ENCODE measurements around the gene WASF2. TPM values are rescaled to one million over a fixed set of nuclear protein-coding genes. Genes with fewer than 3 reads are reported as not detected.
A peak's percentile ranks its signal among the peaks of the same experiment; 100 is the strongest.
"Not testable (repeated sequence)": the region's sequence is repeated elsewhere in the genome, so short reads cannot be mapped to it uniquely, and the experiment has no call there.

The WASF2 gene
- total RNA-seq, 4 donors from 2014 or later: 74.7 to 107 (median 79.8) TPM

GRCh38 chr1:27473755-27474154 lies 16.2 kb downstream of the WASF2 start:
- no peak overlapping the region for H3K4me3 ChIP-seq
- no peaks in the 10 kb centered on the region for H3K9me3 ChIP-seq
- no peaks in the 10 kb centered on the region for H3K27me3 ChIP-seq
- TF ChIP-seq POLR2A (IDR thresholded peaks at IDR 0.05) (no peak), POLR2AphosphoS5 (IDR thresholded peaks at IDR 0.05) (no peak), EP300 (IDR thresholded peaks at IDR 0.05) (no peak)
- TF ChIP-seq, protein P1, sequence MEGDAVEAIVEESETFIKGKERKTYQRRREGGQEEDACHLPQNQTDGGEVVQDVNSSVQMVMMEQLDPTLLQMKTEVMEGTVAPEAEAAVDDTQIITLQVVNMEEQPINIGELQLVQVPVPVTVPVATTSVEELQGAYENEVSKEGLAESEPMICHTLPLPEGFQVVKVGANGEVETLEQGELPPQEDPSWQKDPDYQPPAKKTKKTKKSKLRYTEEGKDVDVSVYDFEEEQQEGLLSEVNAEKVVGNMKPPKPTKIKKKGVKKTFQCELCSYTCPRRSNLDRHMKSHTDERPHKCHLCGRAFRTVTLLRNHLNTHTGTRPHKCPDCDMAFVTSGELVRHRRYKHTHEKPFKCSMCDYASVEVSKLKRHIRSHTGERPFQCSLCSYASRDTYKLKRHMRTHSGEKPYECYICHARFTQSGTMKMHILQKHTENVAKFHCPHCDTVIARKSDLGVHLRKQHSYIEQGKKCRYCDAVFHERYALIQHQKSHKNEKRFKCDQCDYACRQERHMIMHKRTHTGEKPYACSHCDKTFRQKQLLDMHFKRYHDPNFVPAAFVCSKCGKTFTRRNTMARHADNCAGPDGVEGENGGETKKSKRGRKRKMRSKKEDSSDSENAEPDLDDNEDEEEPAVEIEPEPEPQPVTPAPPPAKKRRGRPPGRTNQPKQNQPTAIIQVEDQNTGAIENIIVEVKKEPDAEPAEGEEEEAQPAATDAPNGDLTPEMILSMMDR (IDR thresholded peaks at IDR 0.05): no peak
- no peaks in the 10 kb centered on the region for H3K36me3 ChIP-seq
- ATAC-seq: no peak
- H3K4me1 ChIP-seq: peaks cover 8 to 93% (median 25%) of the 10 kb centered on the region in 3 donors
- peak overlapping the region in 2 of 4 donors; percentile 37 to 41 for H3K27ac ChIP-seq
- WGBS, 2 donors (ENCODE audit: low coverage in 1 of 2): 25 to 31% methylated on average over 5 to 7 of the region's 7 CpGs

GRCh38 chr1:27472098-27472497 lies 17.9 kb downstream of the WASF2 start:
- not testable (repeated sequence) for H3K27me3 ChIP-seq, H3K9me3 ChIP-seq, ATAC-seq, H3K36me3 ChIP-seq, H3K27ac ChIP-seq, H3K4me3 ChIP-seq
- H3K4me1 ChIP-seq: peaks cover 8 to 95% (median 31%) of the 10 kb centered on the region in 3 donors
- 84% methylated on average over 6 of the region's 7 CpGs; no CpG with 5 or more reads in 1 of the 2 donors for WGBS, 2 donors (ENCODE audit: low coverage in 1 of 2)

DNA sequence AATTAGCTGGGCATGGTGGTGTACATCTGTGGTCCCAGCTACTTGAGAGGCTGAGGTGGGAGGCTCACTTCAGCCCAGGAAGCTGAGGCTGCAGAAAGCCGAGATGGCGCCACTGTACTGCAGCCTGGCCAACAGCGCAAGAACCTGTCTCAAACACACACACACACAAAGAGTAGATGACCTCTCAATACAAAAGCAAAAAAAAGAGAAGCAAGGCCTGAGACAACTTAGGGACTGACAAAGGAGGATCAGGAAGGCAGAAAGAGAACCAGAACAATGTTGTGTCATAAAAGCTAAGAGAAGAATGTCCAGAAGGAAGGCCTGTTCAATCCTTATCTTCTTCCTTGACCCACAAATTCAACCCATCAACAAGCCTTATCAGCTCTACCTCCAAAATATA lies 18.5 kb downstream of the WASF2 start:
- H3K27ac ChIP-seq: no peak overlapping the region
- no peaks in the 10 kb centered on the region for H3K9me3 ChIP-seq
- no peaks in the 10 kb centered on the region for H3K27me3 ChIP-seq
- ATAC-seq: no peak
- TF ChIP-seq, protein P1 (IDR thresholded peaks at IDR 0.05): no peak
- TF ChIP-seq POLR2A (IDR thresholded peaks at IDR 0.05) (no peak), POLR2AphosphoS5 (IDR thresholded peaks at IDR 0.05) (no peak), EP300 (IDR thresholded peaks at IDR 0.05) (no peak)
- H3K4me1 ChIP-seq: peaks cover 8 to 95% (median 33%) of the 10 kb centered on the region in 3 donors
- 80 to 90% methylated on average over 1 to 3 of the region's 3 CpGs for WGBS, 2 donors (ENCODE audit: low coverage in 1 of 2)
- H3K4me3 ChIP-seq: no peak overlapping the region
- peaks cover 0 to 3% of the 10 kb centered on the region in 2 donors for H3K36me3 ChIP-seq

DNA sequence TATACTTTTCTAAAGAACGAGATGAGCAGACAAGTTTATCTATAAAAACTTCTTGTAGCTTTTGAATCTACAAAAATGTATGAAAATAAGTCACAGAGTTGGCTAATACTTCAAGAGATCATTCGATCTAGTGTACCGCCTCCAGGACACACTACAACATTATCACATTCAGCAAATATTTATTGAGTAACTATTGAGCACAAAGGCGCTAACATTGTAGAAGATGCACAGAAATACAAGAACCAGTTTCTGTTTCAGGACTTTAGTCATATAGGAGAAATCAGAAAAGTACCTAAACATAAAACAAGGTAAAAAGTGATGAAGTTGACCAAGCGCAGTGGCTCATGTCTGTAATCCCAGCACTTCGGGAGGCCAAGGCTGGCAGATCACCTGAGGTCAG lies 20.6 kb downstream of the WASF2 start:
- Histone ChIP-seq H3K36me3 (peaks cover 0 to 9% of the 10 kb centered on the region in 2 donors), H3K4me1 (peaks cover 3 to 94% (median 22%) of the 10 kb centered on the region in 3 donors), H3K4me3 (no peak overlapping the region), H3K27me3 (no peaks in the 10 kb centered on the region), H3K27ac (no peak overlapping the region), H3K9me3 (no peaks in the 10 kb centered on the region)
- TF ChIP-seq, protein P1 (IDR thresholded peaks at IDR 0.05): no peak
- TF ChIP-seq POLR2AphosphoS5 (IDR thresholded peaks at IDR 0.05): no peak
- no peak for TF ChIP-seq EP300 (IDR thresholded peaks at IDR 0.05)
- TF ChIP-seq POLR2A (IDR thresholded peaks at IDR 0.05): no peak
- ATAC-seq: no peak
- WGBS, 2 donors (ENCODE audit: low coverage in 1 of 2): 76 to 83% methylated on average over 6 of the region's 6 CpGs

- ATAC-seq, H3K9me3 ChIP-seq, H3K27ac ChIP-seq, H3K4me3 ChIP-seq, H3K27me3 ChIP-seq, H3K36me3 ChIP-seq: not testable (repeated sequence)
- 75 to 87% methylated on average over 11 to 14 of the region's 15 CpGs for WGBS, 2 donors (ENCODE audit: low coverage in 1 of 2)
- peaks cover 0 to 85% (median 19%) of the 10 kb centered on the region in 3 donors for H3K4me1 ChIP-seq
These were observed 21.6 kb downstream of the WASF2 start for GRCh38 chr1:27468378-27468777.

DNA sequence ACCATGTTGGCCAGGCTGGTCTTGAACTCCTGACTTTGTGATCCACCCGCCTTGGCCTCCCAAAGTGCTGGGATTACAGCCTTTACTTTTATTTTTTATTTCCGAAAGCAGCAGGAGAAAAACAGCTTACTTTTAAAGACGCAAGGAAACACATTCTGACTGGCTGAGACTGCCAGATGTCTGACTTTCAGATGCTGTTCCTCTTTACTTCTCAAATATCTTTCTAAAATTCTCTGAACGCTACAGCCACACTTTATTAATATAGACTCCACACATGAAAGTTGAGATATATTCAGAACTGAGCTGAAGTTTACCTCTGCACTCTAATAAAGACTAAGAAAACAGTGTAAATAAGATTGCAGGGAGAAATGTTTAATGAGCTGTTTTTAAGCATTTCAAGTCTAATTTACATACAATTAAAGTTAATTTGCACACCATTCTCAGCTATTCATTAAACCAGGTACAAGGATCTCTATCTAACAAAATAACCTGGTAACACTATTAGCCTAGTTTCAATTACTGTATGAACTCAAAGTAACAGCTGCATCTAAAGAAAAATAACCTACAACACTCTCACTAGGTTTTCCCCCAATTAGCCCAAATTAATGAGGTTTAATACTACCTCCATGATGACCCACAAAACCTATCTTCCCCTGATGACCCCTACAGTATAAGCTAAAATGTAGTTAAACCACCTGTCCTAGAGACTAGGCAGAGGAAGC lies 24.9 kb downstream of the WASF2 start:
- peaks cover 0 to 9% of the 10 kb centered on the region in 2 donors for H3K36me3 ChIP-seq

DNA sequence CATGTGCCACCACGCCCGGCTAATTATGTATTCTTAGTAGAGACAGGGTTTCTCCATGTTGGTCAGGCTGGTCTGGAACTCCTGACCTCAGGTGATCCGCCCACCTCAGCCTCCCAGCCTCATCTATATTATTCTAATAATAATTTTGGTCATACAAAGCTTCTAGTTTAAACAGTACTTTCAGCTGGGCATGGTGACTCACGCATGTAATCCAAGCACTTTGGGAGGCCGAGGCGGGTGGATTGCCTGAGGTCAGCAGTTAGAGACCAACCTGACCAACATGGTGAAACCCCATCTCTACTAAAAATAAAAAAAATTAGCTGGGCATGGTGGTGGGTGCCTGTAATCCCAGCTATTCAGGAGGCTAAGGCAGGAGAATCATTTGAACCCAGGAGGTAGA lies 26.1 kb downstream of the WASF2 start:
- H3K36me3 ChIP-seq, H3K27ac ChIP-seq, H3K9me3 ChIP-seq, ATAC-seq, H3K4me3 ChIP-seq, H3K27me3 ChIP-seq: not testable (repeated sequence)
- peaks cover 0 to 78% (median 25%) of the 10 kb centered on the region in 3 donors for H3K4me1 ChIP-seq
- 58 to 79% methylated on average over 3 to 4 of the region's 6 CpGs for WGBS, 2 donors (ENCODE audit: low coverage in 1 of 2)

More for the DNA sequence above, 24.9 kb downstream of the WASF2 start:
- no peak for ATAC-seq
- Histone ChIP-seq H3K9me3 (no peaks in the 10 kb centered on the region), H3K4me1 (peaks cover 0 to 78% (median 21%) of the 10 kb centered on the region in 3 donors), H3K4me3 (no peak overlapping the region), H3K27ac (no peak overlapping the region), H3K27me3 (no peaks in the 10 kb centered on the region)
- WGBS, 2 donors (ENCODE audit: low coverage in 1 of 2): 76 to 77% methylated on average over 4 of the region's 4 CpGs
- no peak for TF ChIP-seq EP300 (IDR thresholded peaks at IDR 0.05)
- TF ChIP-seq POLR2AphosphoS5 (IDR thresholded peaks at IDR 0.05): no peak
- no peak for TF ChIP-seq POLR2A (IDR thresholded peaks at IDR 0.05)
- TF ChIP-seq, protein P1 (IDR thresholded peaks at IDR 0.05): no peak

DNA sequence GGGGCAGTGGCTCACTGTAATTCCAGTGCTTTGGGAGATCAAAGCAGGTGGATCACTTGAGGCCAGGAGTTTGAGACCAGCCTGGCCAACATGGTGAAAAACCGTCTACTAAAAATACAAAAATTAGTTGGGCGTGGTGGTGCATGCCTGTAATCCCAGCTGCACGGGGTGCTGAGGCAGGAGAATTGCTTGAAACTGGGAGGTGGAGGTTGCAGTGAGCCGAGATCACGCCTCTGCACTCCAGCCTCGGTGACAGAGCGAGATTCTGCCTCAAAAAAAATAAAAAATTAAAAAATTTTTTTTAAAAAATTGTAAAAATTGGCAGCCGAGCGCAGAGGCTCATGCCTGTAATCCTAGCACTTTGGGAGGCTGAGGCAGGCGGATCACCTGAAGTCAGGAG lies 31.4 kb downstream of the WASF2 start:
- peaks cover 0 to 66% (median 17%) of the 10 kb centered on the region in 3 donors for H3K4me1 ChIP-seq
- H3K36me3 ChIP-seq, H3K27me3 ChIP-seq, H3K27ac ChIP-seq, ATAC-seq, H3K9me3 ChIP-seq, H3K4me3 ChIP-seq: not testable (repeated sequence)
- 70 to 73% methylated on average over 4 to 7 of the region's 10 CpGs for WGBS, 2 donors (ENCODE audit: low coverage in 1 of 2)
